ENCODE results near the gene NFIC. TPM values are rescaled to one million over a fixed set of nuclear protein-coding genes. Genes with fewer than 3 reads are reported as not detected.

The NFIC gene
- polyA plus RNA-seq, 2 of the 4 experiments (the other 2 are of a cell fraction), result 2.6 to 34.9 TPM

DNA sequence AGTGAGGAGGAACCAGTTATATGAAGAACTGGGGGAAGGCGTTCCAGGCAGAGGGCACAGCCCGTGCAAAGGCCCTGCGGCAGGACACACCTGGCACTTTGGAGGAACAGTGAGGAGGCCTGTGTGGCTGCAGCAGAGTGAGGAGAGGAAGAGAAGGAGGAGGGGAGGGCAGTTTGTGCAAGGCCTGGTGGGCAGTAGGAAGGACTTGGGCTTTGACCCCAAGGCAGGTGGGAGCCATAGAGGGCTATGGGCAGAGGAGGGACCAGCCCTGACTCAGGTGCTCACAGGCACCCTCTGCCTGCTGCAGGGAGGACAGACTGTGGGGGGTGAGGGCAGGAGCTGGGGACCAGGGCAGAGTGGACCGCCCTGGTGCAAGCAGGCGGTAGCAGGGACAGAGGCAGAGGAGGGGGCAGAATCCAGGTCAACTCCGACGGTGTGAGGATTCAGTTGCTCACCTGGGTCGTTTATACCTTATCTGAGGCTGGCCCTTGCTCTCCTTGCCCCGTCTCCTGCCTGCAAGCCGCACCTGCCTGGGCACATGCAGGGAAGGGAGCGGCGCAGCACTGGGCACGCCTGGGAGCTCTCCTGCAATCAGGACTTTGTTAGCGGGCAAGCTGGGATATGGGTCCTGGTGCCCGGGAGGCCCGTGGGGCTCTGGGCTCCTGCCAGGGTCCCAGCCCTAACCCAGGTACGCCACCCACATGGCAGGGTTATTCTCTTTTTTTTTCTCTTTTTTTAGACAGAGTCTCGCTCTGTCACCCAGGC lies 34.8 kb downstream of the NFIC start:
- FAIRE-seq (no peak), ATAC-seq (no peak), DNase-seq (ENCODE audit: low read depth in 1 of 2, low spot score in 1 of 2) (no peak)
- Histone ChIP-seq H3K27ac (no peak overlapping the region), H3K4me2 (no peak overlapping the region), H3K4me1 (peaks cover 41% of the 10 kb centered on the region), H3K9me3 (no peaks in the 10 kb centered on the region), H3K4me3 (no peak overlapping the region)
- ChIA-PET CTCF (interaction anchor here (0.6 to 1.6 kb wide), 4 partner anchors 11 to 71 kb away, joined by 3 to 6 read pairs (median 4); no protein-coding TSS in a partner anchor), POLR2A (no interaction called here)
- WGBS (ENCODE audit: missing lambda C conversion rate), result 92% methylated on average over 16 of the region's 18 CpGs
- no peak for TF ChIP-seq CEBPB (IDR thresholded peaks at IDR 0.05)
- TF ChIP-seq KDM1A (IDR thresholded peaks at IDR 0.05; ENCODE audit: low read depth), result peak; percentile 78
- no peak for TF ChIP-seq RARB (CRISPR knock-in tag; IDR thresholded peaks at IDR 0.05)

DNA sequence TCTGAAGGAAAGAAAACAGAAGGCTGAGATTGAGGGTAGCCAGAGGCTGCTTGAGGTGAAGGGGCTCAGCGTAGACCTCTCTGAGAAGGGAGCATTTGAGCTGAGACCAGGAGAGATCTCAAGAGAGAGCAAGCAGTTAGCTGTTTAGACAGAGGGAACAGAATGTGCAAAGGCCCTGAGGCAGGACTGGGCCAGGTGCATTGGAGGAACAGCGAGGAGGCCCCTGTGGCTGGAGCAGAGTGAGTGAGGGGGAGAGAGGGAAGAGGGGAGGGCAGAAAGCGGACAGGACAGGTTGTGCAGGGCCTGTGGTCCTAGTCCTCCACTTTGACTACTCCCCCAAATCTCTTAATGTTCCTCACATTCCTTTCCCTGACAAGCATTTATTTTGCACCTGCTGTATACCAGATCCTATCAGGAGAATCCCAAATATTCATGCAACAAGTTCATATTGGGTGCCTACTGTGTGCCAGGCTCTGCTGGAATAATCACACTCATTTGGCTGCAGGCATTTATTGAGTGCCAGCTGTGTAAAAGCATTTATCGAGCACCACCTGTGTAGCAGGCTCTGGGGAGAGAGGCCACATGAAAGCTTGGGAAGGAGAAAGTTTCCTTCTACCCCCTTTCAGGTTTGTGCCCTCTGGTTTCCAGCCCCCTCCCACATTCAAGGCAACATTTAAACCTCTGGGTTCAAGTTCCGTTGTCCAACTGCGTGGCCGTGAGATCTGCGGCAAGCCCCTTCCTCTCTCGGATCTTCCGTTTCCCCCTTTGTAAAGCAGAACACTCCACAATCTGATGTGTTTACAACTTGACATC lies 36.5 kb downstream of the NFIC start:
- FAIRE-seq (no peak), DNase-seq (ENCODE audit: low read depth in 1 of 2, low spot score in 1 of 2) (no peak), ATAC-seq (no peak)
- no peak overlapping the region for H3K4me3 ChIP-seq
- POLR2A ChIA-PET, result no interaction called here
- peaks cover 25% of the 10 kb centered on the region for H3K4me1 ChIP-seq
- H3K4me2 ChIP-seq, result peak overlapping the region; percentile 26; the same call in 1 of the 3 replicates
- peak overlapping the region in 1 of 2 experiments; percentile 79; a peak in 2 of 6 replicates for H3K27ac ChIP-seq
- H3K9me3 ChIP-seq, result no peaks in the 10 kb centered on the region
- WGBS (ENCODE audit: missing lambda C conversion rate), result 87% methylated on average over 10 of the region's 10 CpGs
- TF ChIP-seq KDM1A (IDR thresholded peaks at IDR 0.05; ENCODE audit: low read depth), result 0 out of 2 replicates have a peak, but pooled peaks have one; percentile 60
- TF ChIP-seq RFX5 (IDR thresholded peaks at IDR 0.05), result no peak
- CTCF ChIA-PET, result interaction anchor here (1.3 kb wide), 1 partner anchor 27 kb away, joined by 5 read pairs; no protein-coding TSS in a partner anchor

DNA sequence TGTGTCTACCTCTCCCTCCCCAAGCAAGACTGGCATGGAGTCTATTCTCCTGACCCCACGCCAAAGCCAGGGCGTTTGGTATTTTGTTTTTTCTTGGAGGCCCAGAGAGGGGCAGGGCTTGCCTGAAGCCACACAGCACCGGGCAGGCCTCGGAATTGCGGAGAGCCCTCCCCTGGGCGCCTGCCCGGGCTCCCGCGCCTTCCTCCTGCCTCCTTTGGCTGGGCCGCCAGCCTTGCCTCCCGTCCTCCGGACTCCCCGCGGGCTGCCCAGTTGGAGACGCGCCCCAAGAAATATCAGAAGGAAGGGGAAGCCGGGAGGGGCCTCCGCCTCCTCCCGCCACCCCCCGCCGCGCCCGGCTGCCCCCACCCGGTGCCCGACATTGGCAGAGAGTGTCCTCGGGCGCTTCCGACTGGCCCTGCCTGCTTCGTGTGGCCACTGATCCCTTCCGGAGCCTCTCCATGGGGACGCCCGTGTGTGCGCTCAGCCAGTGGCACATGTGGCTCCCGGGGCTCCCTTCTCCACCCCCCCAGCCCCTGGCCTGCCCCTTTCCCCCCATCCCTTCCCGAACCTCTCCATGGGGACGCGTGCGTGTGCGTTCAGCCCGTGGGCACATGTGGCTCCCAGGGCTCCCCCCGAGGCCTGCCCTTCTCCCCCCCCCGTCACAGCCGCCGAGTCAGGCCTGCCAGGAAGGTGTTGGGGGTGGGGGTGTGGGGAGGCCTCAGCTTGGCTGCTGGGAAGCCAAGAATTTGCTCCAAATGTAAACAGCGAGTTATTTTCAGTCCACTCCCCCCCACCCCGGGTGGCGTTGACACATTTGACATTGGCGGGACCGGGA lies 37.3 kb downstream of the NFIC start:
- ChIA-PET POLR2A (no interaction called here), CTCF (no interaction called here)
- H3K9me3 ChIP-seq, result no peaks in the 10 kb centered on the region
- no peak for DNase-seq (ENCODE audit: low read depth in 1 of 2, low spot score in 1 of 2)
- H3K4me1 ChIP-seq, result peaks cover 16% of the 10 kb centered on the region
- no peak overlapping the region for H3K4me3 ChIP-seq
- ATAC-seq, result peak in 1 of 2 experiments; percentile 21; a peak in 3 of 6 replicates
- FAIRE-seq, result no peak
- TF ChIP-seq CHD4 (IDR thresholded peaks at IDR 0.05; ENCODE audit: borderline replicate concordance) (no peak; the same call in 1 of the 2 replicates), KDM1A (IDR thresholded peaks at IDR 0.05; ENCODE audit: low read depth) (peak; percentile 80; the same call in 1 of the 2 replicates), ZFP36 (IDR thresholded peaks at IDR 0.05; ENCODE audit: borderline replicate concordance, partially characterized antibody) (peak; percentile 75), JUN (IDR thresholded peaks at IDR 0.05) (peak in 1 of 2 experiments; percentile 38; a peak in 1 of 5 replicates)
- WGBS (ENCODE audit: missing lambda C conversion rate), result 63% methylated on average over 11 of the region's 49 CpGs
- H3K4me2 ChIP-seq, result peak overlapping the region; percentile 26; the same call in 2 of the 3 replicates
- peak overlapping the region; percentile 33 to 79; a peak in 4 of 6 replicates for H3K27ac ChIP-seq

DNA sequence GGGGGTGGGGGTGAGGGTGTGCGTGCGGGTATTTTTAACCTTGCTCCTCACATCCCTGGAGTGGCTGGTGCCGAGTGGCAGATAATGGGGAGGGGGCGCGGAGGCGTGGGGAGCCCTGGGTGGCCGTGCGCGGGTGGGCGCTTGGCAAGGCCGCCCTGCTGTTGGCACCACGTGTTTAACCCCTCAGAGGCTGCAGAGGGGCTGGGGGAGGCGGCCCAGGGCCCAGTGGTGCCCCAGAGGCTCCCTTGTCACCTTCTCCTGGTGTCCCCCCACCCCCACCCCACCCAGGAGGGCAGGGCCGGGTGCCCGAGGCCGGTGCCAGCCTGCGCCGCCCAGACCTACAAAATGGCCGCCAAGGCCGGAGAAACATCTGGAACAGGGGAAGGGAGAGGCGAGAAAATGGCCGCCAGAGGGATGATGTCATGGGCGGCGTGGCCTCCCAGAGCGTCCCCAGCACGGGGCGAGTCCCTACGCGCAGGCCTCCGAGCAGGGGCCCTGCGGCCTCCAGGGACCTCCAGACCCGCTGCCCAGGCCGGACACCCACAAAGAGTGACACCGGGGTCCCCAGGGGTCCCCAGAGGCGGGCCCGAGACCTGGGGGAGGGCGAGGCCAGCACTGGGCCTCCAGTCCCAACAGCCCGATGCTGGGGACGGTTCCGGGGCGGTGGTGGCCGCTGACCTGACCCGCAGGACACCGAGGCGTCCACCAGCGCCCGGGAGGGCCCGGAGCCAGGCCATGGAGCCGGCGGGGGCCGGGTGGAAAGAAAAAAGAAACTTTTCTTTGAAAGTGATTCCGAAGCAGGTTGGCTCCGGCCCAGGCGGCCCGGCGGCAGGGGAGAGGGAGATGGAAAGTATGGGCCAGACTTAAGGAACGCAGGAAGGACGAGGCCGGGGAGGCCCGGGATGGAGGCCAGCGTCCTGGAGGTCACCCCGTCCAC lies 38.2 kb downstream of the NFIC start:
- no peaks in the 10 kb centered on the region for H3K9me3 ChIP-seq
- FAIRE-seq (no peak), ATAC-seq (peak; percentile 9 to 30; a peak in 2 of 6 replicates), DNase-seq (ENCODE audit: low read depth in 1 of 2, low spot score in 1 of 2) (no peak)
- WGBS (ENCODE audit: missing lambda C conversion rate), result 87% methylated on average over 45 of the region's 62 CpGs
- peaks cover 15% of the 10 kb centered on the region for H3K4me1 ChIP-seq
- H3K4me2 ChIP-seq, result no peak overlapping the region
- H3K27ac ChIP-seq, result peak overlapping the region in 1 of 2 experiments; percentile 79; a peak in 3 of 6 replicates
- ChIA-PET CTCF (no interaction called here), POLR2A (no interaction called here)
- no peak for TF ChIP-seq RCOR1 (IDR thresholded peaks at IDR 0.05; ENCODE audit: low read depth, low read length)
- no peak overlapping the region for H3K4me3 ChIP-seq

- FAIRE-seq (no peak), DNase-seq (ENCODE audit: low read depth in 1 of 2, low spot score in 1 of 2) (no peak), ATAC-seq (no peak)
- no peaks in the 10 kb centered on the region for H3K9me3 ChIP-seq
- 89% methylated on average over 6 of the region's 6 CpGs for WGBS (ENCODE audit: missing lambda C conversion rate)
- POLR2A ChIA-PET, result no interaction called here
- H3K4me3 ChIP-seq, result no peak overlapping the region
- H3K27ac ChIP-seq, result no peak overlapping the region; a peak in 1 of 6 replicates
- no peak overlapping the region for H3K4me2 ChIP-seq
- peaks cover 15% of the 10 kb centered on the region for H3K4me1 ChIP-seq
- CTCF ChIA-PET, result no interaction called here
- TF ChIP-seq POLR2AphosphoS2 (conservative IDR thresholded peaks at IDR 0.05; ENCODE audit: low read length) (no peak), ATOH8 (CRISPR knock-in tag; IDR thresholded peaks at IDR 0.05; ENCODE audit: low read depth) (no peak), KDM5A (IDR thresholded peaks at IDR 0.05) (no peak), RCOR1 (IDR thresholded peaks at IDR 0.05; ENCODE audit: low read depth, low read length) (no peak), GATA3 (IDR thresholded peaks at IDR 0.05; ENCODE audit: borderline replicate concordance) (no peak), FOXS1 (CRISPR knock-in tag; IDR thresholded peaks at IDR 0.05) (no peak), EP300 (IDR thresholded peaks at IDR 0.05) (no peak), FOSB (CRISPR knock-in tag; IDR thresholded peaks at IDR 0.05) (no peak), RAD21 (conservative IDR thresholded peaks at IDR 0.05 in 1 of 2, IDR thresholded peaks at IDR 0.05 in 1 of 2) (no peak), MAFK (IDR thresholded peaks at IDR 0.05; ENCODE audit: partially characterized antibody) (no peak), SMC3 (IDR thresholded peaks at IDR 0.05) (no peak)
- TF ChIP-seq, protein P1, sequence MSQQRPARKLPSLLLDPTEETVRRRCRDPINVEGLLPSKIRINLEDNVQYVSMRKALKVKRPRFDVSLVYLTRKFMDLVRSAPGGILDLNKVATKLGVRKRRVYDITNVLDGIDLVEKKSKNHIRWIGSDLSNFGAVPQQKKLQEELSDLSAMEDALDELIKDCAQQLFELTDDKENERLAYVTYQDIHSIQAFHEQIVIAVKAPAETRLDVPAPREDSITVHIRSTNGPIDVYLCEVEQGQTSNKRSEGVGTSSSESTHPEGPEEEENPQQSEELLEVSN (IDR thresholded peaks at IDR 0.05; ENCODE audit: borderline replicate concordance, low read depth), result no peak
Measured at GRCh38 chr19:3405261-3405653, 38.9 kb downstream of the NFIC start.

All from A549 (cell line).